HepG2 (cell line): ENCODE results near the gene ZBTB17. TPM values are rescaled to one million over a fixed set of nuclear protein-coding genes. Genes with fewer than 3 reads are reported as not detected.

Experiments used
- ARNT2 ChIP-seq: sonication (generic); formaldehyde crosslinking; IDR thresholded peaks from 2 replicates; pipeline ENCODE4 v1.8.0; 2022; ENCODE audit warnings: mild to moderate bottlenecking, low read depth, missing genetic modification reagents, moderate library complexity
- HCFC1 ChIP-seq: fragments of 150-350 bp; IDR thresholded peaks from 2 replicates; pipeline ENCODE4 v1.6.1; 2014; ENCODE audit warnings: low read depth, low read length
- HMG20A ChIP-seq: IDR thresholded peaks from 2 replicates; pipeline ENCODE4 v1.6.1; 2016; ENCODE audit warnings: borderline replicate concordance
- TARDBP ChIP-seq: sonication (generic); formaldehyde crosslinking; IDR thresholded peaks from 2 replicates; pipeline ENCODE4 v1.8.0; 2022; ENCODE audit warnings: mild to moderate bottlenecking, missing genetic modification reagents
- ZNF619 ChIP-seq: sonication (generic); formaldehyde crosslinking; IDR thresholded peaks from 2 replicates; pipeline ENCODE4 v1.4.0; 2020; ENCODE audit warnings: mild to moderate bottlenecking, missing genetic modification reagents
- ZNF747 ChIP-seq: sonication (generic); formaldehyde crosslinking; IDR thresholded peaks from 2 replicates; pipeline ENCODE4 v1.8.1; 2023; ENCODE audit warnings: missing genetic modification reagents, mild to moderate bottlenecking, borderline replicate concordance
- polyA plus RNA-seq, 8 experiments: library from polyadenylated mRNA; depleted of rRNA in 3 of 8; stranded (reverse) in 7 of 8; unstranded in 1 of 8; fragments of >200 nt; fragmentation: Illumina TruSeq in 4 of 8; extraction: Trizol in 4 of 8; gene quantifications; 2 replicates each; pipeline versions ENCODE4 v1.2.1 to v1.2.3, GENCODE V29; 2011 to 2016; ENCODE audit warnings: low read depth in 4 of 8, missing spikeins in 1 of 8, mixed read lengths in 1 of 8; ENCODE audit not compliant: insufficient read depth in 1 of 8
- total RNA-seq, 5 experiments: library from RNA; depleted of rRNA; stranded (reverse); fragments of >200 nt; fragmentation: Illumina TruSeq; extraction: Trizol; gene quantifications; 2 replicates each; pipeline ENCODE4 v1.2.3, GENCODE V29; 2016; ENCODE audit warnings: low read depth in 1 of 5
- TF ChIP-seq, protein P1 (sequence below): sonication (generic); formaldehyde crosslinking; conservative IDR thresholded peaks from 2 replicates; pipeline ENCODE4 v1.4.0; 2020; ENCODE audit warnings: missing genetic modification reagents
- TF ChIP-seq, protein P2 (sequence below): IDR thresholded peaks from 2 replicates; pipeline ENCODE4 v1.6.1; 2016; ENCODE audit warnings: missing compliant biosample characterization, missing genetic modification reagents, borderline replicate concordance
- TF ChIP-seq, protein P3 (sequence below), 2 experiments: sonication (generic) in 1 of 2; formaldehyde crosslinking in 1 of 2; IDR thresholded peaks; 2 replicates each; pipeline versions ENCODE4 v1.5.1 to v1.6.1; 2011 to 2020; ENCODE audit warnings: borderline replicate concordance in 1 of 2, low read depth in 1 of 2, low read length in 1 of 2, mild to moderate bottlenecking in 1 of 2, missing genetic modification reagents in 1 of 2, moderate library complexity in 1 of 2
- TF ChIP-seq, protein P4 (sequence below): sonication (generic); formaldehyde crosslinking; IDR thresholded peaks from 2 replicates; pipeline ENCODE4 v1.9.0; 2021; ENCODE audit warnings: missing genetic modification reagents, mild to moderate bottlenecking, borderline replicate concordance
- TF ChIP-seq, protein P5 (sequence below): sonication (generic); formaldehyde crosslinking; IDR thresholded peaks from 2 replicates; pipeline ENCODE4 v1.5.0; 2020; ENCODE audit warnings: missing genetic modification reagents
- TF ChIP-seq, protein P6 (sequence below): sonication (generic); formaldehyde crosslinking; IDR thresholded peaks from 2 replicates; pipeline ENCODE4 v1.5.1; 2020; ENCODE audit warnings: mild to moderate bottlenecking, missing genetic modification reagents, moderate library complexity

Gene ZBTB17
- total and polyA plus RNA-seq, 2 of the 13 experiments (the other 11 are each of a cell fraction or from before 2014, with no cell fraction given): 16.7 to 17.0 TPM

DNA sequence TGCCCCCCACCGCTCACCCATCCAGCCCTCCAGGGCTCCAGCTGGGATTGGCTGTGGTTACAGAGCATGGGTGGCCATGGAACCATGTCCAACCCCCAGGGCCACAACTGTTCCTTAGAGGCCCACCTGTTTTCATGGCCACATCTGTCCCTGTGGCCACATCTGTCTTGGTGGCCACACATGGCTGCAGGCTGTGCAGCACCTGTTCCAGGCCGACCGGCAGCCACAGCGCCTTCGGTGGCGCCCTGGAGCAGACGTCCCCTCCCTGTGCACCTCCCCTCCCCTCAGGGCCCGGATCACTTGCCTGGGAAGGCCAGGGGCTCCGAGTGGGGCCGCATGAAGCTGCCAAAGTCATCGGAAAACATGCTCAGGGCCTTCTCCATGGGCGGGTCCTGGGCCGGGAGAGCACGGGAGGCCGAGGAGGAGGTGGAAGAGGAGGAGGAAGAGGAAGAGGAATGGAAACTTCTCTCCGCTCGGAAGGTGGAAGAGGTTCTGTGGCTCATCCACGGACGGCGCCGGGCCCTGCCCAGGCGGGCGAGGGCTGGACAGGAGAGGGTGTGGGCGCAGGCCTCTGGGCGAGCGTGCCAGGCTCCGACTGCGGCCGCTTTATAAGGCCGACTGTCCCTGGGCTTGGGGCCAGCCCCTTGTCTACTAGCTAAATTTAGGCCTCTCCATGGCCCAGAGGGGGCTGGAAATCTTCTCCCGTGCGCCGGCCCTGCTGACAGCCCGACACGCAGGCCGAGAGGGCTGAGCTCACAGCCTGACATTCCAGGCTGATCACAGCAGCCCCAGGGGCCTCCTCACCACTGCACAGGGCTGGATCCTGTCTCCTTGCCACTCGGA is 41.8 kb upstream of the ZBTB17 start, which contains the start of gene HSPB7 (continued):
- TF ChIP-seq, protein P1, sequence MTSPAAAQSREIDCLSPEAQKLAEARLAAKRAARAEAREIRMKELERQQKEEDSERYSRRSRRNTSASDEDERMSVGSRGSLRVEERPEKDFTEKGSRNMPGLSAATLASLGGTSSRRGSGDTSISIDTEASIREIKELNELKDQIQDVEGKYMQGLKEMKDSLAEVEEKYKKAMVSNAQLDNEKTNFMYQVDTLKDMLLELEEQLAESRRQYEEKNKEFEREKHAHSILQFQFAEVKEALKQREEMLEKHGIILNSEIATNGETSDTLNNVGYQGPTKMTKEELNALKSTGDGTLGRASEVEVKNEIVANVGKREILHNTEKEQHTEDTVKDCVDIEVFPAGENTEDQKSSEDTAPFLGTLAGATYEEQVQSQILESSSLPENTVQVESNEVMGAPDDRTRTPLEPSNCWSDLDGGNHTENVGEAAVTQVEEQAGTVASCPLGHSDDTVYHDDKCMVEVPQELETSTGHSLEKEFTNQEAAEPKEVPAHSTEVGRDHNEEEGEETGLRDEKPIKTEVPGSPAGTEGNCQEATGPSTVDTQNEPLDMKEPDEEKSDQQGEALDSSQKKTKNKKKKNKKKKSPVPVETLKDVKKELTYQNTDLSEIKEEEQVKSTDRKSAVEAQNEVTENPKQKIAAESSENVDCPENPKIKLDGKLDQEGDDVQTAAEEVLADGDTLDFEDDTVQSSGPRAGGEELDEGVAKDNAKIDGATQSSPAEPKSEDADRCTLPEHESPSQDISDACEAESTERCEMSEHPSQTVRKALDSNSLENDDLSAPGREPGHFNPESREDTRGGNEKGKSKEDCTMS (CRISPR knock-in tag): no peak
- TF ChIP-seq TARDBP (CRISPR knock-in tag): 0 out of 2 replicates have a peak, but pooled peaks have one; percentile 12
- TF ChIP-seq HMG20A: no peak
- TF ChIP-seq, protein P2, sequence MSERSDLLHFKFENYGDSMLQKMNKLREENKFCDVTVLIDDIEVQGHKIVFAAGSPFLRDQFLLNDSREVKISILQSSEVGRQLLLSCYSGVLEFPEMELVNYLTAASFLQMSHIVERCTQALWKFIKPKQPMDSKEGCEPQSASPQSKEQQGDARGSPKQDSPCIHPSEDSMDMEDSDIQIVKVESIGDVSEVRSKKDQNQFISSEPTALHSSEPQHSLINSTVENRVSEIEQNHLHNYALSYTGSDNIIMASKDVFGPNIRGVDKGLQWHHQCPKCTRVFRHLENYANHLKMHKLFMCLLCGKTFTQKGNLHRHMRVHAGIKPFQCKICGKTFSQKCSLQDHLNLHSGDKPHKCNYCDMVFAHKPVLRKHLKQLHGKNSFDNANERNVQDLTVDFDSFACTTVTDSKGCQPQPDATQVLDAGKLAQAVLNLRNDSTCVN: no peak
- TF ChIP-seq, protein P3, sequence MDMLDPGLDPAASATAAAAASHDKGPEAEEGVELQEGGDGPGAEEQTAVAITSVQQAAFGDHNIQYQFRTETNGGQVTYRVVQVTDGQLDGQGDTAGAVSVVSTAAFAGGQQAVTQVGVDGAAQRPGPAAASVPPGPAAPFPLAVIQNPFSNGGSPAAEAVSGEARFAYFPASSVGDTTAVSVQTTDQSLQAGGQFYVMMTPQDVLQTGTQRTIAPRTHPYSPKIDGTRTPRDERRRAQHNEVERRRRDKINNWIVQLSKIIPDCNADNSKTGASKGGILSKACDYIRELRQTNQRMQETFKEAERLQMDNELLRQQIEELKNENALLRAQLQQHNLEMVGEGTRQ (IDR thresholded peaks at IDR 0.05; ENCODE audit: low read depth, low read length): no peak
- TF ChIP-seq, protein P3 (CRISPR knock-in tag; IDR thresholded peaks at IDR 0.05; ENCODE audit: borderline replicate concordance): no peak
- TF ChIP-seq, protein P4, sequence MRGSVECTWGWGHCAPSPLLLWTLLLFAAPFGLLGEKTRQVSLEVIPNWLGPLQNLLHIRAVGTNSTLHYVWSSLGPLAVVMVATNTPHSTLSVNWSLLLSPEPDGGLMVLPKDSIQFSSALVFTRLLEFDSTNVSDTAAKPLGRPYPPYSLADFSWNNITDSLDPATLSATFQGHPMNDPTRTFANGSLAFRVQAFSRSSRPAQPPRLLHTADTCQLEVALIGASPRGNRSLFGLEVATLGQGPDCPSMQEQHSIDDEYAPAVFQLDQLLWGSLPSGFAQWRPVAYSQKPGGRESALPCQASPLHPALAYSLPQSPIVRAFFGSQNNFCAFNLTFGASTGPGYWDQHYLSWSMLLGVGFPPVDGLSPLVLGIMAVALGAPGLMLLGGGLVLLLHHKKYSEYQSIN (CRISPR knock-in tag): no peak
- TF ChIP-seq HCFC1: no peak
- TF ChIP-seq ARNT2: 0 out of 2 replicates have a peak, but pooled peaks have one; percentile 21
- TF ChIP-seq, protein P5, sequence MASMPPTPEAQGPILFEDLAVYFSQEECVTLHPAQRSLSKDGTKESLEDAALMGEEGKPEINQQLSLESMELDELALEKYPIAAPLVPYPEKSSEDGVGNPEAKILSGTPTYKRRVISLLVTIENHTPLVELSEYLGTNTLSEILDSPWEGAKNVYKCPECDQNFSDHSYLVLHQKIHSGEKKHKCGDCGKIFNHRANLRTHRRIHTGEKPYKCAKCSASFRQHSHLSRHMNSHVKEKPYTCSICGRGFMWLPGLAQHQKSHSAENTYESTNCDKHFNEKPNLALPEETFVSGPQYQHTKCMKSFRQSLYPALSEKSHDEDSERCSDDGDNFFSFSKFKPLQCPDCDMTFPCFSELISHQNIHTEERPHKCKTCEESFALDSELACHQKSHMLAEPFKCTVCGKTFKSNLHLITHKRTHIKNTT (CRISPR knock-in tag): no peak
- TF ChIP-seq, protein P6, sequence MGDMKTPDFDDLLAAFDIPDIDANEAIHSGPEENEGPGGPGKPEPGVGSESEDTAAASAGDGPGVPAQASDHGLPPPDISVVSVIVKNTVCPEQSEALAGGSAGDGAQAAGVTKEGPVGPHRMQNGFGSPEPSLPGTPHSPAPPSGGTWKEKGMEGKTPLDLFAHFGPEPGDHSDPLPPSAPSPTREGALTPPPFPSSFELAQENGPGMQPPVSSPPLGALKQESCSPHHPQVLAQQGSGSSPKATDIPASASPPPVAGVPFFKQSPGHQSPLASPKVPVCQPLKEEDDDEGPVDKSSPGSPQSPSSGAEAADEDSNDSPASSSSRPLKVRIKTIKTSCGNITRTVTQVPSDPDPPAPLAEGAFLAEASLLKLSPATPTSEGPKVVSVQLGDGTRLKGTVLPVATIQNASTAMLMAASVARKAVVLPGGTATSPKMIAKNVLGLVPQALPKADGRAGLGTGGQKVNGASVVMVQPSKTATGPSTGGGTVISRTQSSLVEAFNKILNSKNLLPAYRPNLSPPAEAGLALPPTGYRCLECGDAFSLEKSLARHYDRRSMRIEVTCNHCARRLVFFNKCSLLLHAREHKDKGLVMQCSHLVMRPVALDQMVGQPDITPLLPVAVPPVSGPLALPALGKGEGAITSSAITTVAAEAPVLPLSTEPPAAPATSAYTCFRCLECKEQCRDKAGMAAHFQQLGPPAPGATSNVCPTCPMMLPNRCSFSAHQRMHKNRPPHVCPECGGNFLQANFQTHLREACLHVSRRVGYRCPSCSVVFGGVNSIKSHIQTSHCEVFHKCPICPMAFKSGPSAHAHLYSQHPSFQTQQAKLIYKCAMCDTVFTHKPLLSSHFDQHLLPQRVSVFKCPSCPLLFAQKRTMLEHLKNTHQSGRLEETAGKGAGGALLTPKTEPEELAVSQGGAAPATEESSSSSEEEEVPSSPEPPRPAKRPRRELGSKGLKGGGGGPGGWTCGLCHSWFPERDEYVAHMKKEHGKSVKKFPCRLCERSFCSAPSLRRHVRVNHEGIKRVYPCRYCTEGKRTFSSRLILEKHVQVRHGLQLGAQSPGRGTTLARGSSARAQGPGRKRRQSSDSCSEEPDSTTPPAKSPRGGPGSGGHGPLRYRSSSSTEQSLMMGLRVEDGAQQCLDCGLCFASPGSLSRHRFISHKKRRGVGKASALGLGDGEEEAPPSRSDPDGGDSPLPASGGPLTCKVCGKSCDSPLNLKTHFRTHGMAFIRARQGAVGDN (CRISPR knock-in tag): peak; percentile 79
- no peak for TF ChIP-seq ZNF619
- TF ChIP-seq ZNF747: no peak
